Lower leg skin (tissue), 3 donors: ENCODE data around the gene CNTNAP4.

ENCODE experiments used
- CTCF ChIP-seq, 3 donors: fragments of 450-650 bp; IDR thresholded peaks; one replicate each; pipeline ENCODE4 v1.5.1; 2016; ENCODE audit warnings: antibody characterized with exemption in 3 of 3, mild to moderate bottlenecking in 3 of 3, moderate library complexity in 2 of 3
- POLR2A ChIP-seq, 2 donors: fragments of 450-650 bp; IDR thresholded peaks; one replicate each; pipeline ENCODE4 v1.6.1; 2016 to 2017; ENCODE audit warnings: antibody characterized with exemption in 2 of 2, mild to moderate bottlenecking in 1 of 2, moderate library complexity in 1 of 2

GRCh38 chr16:76531236-76531635, 254.0 kb downstream of the CNTNAP4 start:
- TF ChIP-seq CTCF (IDR thresholded peaks at IDR 0.05) (no peak), POLR2A (IDR thresholded peaks at IDR 0.05) (no peak)
